Activated CD8-positive, alpha-beta memory T cell treated with anti-CD3 and anti-CD28 coated beads, Interleukin-2, amount 50 U/mL, for 24 hours (primary cell): ENCODE data around the gene CCBE1.
"Not testable (repeated sequence)": the region's sequence is repeated elsewhere in the genome, so short reads cannot be mapped to it uniquely, and the experiment has no call there.

Experiments
- DNase-seq: peaks from one replicate; pipeline ENCODE4 v3.0.0-alpha.2; 2020; ENCODE audit errors: extremely low read depth

CCBE1 gene

DNA sequence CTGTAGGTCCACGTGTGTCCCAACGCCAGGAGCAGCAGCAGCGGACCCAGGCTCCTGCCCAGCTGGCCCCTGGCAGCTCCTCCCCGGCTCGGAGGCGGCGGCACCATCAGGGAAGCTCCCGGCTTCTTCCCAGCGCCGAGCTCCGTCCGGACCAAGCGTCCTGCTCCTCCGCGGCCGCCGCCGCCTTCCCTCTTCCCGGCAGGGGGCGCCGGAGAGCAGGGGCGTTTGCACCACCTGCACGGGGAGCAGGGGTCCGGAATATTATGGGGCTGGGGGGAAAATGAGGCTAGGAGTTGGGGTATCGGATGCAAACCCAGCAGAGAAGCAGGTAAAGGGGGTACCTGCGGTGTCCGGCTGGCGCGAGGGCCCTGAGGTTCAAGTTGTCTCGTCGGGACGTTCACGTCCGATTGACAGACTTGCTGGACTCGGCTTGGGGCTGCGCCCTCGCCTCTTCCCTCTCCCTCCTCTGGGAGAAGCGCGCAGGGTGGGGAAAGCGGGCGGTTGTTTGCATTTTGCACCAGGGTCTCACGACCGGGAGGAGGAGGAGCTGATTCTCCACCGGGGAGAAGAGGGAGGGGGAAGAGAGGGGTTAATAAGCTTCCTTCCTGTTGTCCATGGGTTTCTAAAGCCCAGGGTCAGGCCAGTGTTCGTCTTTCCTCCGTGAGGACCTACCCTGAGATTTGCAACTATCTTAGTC lies at the start of gene CCBE1:
Gene CCBE1, minus strand, starts transcription at position 188 of the 697 bp plus-strand sequence.
- DNase-seq: no peak

DNA sequence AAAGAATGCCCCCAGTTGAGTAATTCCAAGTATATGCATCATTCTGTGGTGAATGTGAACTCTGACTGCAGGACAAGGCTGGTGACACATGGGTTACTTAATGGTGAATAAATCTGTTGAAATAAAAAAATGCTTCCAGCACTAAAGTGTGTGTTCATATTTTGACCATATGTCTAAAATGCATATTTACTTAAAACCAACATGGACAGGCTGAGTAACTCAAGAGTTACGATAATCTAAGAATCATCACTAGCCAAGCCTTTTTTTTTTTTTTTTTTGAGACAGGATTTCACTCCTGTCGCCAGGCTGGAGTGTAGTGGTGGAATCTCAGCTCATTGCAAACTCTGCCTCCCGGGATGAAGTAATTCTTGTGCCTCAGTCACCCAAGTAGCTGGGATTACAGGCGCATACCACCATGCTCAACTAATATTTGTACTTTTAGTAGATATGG lies 47.1 kb upstream of the CCBE1 start:
- no peak for DNase-seq

DNA sequence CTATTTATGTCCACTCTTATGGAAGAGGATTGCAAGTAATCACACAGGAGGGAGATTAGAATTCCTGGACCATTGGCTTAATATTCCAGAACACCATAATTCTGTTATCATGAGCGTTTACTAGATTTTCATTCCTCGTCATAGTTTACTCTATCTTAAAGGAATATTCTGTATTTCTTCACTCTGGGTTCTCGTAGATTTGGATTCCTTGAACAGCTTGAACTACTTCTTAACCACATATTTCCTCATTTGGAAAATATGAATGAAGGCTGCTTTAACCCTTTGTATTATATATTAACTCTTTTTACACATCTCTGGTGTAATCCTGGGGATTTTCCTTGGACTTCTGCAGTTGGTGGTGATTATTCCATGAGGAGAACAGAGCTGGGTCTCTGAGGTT lies 46.3 kb upstream of the CCBE1 start:
- DNase-seq: no peak

DNA sequence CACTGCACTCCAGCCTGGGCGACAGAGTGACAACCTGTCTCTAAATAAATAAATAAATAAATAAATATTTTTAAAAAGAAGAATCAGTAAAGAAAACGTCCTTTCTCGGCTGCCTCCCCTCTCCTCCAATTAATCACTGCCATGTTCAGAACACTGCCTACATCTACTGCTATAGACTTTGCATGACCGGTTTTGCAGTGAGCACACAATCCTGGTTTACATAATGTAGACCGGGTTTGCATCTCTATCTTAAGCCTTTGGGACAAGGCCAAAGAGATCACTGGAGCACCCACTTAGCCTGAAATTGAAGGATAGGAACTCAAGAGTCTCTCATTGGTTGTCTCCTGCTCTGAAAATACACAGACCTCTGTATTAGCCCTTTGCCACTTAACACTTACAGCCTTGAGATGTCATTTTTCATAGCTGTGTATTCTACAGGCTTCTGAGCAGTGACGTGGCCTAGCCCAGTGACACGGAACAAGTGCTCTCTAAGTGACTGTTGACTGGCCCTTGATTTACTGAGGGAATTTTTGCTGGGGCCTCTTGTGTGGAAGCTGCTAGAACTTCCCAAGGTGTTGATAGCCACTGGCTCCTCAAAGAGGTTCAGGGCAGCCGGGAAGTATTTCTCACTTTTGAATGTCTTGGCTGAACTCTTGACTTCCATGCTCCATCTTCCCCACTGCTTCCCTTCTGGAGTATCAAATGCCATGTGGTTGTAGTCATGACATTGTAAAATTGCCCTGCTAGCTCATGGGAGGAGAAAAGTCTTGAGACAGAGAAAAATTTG lies 45.3 kb upstream of the CCBE1 start:
- no peak for DNase-seq

DNA sequence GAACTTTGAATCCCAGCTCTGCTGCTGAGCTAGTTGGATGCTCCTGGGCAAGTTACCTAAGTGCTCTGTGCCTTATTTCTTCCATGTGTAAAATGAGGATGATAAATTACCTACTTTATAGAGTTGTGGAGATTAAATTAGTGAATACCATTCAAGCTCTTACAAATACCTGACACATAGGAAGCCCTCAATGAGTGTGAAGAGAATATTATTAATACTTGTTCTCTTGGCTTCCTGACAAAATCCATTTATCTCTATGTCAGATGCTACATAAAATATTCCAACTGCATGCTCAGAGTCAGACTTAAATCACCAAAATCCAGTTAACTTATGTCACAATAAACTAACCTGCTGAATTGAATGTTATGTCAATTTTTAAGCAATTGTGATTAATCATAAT lies 42.9 kb upstream of the CCBE1 start:
- no peak for DNase-seq

DNA sequence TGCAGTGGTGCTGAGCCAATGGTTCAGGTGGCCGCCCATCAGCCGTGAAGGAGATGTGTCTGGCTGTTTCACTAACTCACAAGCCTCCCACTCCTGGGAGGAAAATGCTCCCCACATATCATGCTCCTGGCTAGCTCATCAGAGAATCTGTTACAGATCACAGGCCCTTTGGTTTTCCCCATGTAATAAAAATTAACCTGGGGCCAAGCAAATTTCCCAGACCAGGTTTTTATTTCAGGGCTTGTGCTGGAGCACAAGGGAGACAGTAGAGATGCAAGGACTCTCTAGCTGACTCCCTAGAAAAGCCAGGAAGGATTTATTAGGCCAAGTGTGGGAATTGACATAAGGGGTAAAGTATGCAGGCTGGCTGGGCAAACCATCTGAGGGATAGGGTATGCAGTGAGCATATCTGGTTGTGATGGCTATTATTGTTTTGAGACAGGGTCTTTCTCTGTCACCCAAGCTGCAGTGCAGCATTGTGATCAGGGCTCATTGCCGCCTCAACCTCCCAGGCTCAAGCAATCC lies 40.6 kb upstream of the CCBE1 start:
- no peak for DNase-seq

DNA sequence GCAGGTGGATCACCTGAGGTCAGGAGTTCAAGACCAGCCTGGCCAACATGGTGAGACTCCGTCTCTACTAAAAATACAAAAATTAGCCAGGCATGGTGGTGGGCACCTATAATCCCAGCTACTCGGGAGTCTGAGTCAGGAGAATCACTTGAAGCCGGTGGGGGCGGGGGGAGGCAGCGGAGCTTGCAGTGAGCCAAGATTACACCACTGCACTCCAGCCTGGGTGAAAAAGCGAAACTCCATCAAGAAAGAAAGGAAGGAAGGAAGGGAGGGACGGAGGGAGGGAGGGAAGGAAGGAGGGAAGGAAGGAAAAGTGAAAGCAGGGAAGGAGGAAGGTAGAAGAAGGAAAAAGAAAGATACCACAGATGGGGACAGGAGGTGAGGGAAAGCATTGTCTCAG lies 40.1 kb upstream of the CCBE1 start:
- DNase-seq: not testable (repeated sequence)

DNA sequence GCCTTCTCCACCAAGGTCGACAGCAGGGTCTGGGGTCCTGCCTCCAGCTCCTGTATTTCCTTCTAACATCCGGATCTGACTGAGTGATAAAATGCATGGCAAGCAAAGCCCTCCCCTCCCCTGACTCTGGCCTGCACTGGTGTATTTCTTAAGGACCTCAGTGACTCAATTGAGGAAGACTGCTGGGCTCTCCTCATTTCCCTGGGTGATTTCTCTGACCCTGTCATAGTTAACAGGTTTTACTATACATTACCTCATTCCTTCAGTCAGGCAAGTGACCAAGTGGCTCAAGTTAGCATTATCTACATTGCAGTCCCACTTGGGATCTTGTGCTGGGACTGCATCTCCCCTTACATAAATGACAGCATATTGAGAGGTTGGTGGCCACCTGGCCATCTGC lies 38.8 kb upstream of the CCBE1 start:
- DNase-seq: no peak

- DNase-seq: no peak
These were observed 38.1 kb upstream of the CCBE1 start for GRCh38 chr18:59735269-59735860.

- DNase-seq: no peak
These were observed 36.2 kb upstream of the CCBE1 start for GRCh38 chr18:59733421-59733820.

GRCh38 chr18:59730896-59731295 lies 33.7 kb upstream of the CCBE1 start:
- DNase-seq: no peak

GRCh38 chr18:59729781-59730180 lies 32.6 kb upstream of the CCBE1 start:
- no peak for DNase-seq

DNA sequence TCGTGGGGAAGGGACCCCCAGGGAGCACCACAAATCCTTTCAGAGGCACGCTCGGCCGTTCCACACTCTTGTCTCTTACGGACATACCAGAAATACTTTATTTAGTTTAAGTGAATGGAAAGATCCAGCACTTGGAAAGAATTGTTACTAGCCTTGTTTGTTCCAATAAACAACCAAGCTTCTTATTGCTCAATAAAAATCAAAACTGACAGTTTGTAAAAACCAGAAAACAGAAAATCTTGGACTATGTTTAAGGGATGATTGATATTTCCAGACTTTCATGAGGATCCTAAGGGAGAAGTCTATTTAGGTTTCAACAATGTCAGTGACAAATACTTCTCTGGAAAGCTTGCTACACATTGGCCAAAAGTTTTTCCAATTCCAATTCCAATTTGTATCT lies 31.6 kb upstream of the CCBE1 start:
- no peak for DNase-seq

DNA sequence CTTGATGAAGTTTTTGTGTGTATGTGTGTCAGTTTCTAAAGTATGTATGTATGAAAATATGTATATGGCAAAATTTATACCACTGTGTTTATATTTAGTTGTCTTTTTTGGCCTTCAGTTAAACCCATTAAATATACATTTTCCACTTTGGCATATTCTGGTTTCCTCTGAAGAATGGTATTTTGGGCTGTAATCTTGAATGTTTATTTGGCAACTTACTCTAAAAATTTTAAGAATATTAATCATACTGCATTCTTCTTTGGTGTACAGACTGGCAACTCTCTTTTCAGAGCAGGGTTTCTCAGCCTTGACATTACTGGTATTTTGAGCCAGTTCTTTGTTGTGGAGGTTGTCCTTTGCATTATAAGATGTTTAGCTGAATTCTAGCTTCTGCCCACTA lies 27.9 kb upstream of the CCBE1 start:
- no peak for DNase-seq

GRCh38 chr18:59724103-59724502 lies 26.9 kb upstream of the CCBE1 start:
- no peak for DNase-seq

DNA sequence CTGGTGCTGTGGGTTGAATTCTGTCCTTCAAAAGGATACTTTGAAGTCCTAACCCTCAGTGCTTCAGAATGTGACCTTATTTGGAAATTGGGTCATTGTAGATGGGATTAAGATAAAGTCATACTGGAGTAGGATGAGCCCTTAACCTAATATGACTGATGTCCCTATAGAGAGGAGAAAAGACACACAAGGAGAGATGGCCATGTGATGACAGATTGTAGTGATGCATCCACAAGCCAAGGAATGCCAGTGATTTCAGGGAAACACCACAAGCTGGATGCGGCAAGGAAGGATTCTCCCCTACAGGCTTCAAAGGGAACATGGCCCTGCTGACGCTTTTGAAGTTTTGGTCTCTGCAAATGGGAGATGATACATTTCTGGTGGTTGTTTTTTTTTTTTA lies 24.7 kb upstream of the CCBE1 start:
- DNase-seq: no peak

GRCh38 chr18:59721211-59721610 lies 24.0 kb upstream of the CCBE1 start:
- DNase-seq: no peak

DNA sequence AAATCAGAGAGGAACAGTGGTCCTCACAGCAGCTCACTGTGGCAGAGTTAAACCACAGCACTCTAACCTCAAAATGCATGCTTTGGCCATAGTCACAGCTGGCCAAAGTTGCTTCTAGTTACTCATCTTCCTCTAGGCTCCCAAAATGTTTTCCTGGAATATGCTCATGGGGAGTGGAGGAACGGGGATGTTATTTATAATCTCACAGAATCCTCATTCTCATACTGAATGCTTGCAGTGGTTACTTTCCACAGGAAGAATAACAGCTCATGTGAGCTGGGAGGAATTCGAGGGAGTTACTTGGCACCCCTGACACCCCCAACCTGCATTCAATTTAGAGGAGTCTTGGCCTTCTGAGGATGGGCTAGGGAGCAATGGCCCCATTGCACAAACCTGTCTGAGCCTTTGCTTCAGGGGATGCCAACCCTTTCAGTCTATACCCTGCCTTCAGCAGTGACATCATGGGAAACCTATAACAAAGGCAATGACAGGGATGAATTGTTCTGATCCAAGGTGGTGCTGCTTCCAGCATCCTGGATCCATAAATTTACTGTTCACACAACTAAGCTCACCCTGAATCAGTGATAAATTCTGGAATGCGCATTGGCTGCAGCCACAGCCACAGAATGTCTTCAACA lies 22.4 kb upstream of the CCBE1 start:
- no peak for DNase-seq

DNA sequence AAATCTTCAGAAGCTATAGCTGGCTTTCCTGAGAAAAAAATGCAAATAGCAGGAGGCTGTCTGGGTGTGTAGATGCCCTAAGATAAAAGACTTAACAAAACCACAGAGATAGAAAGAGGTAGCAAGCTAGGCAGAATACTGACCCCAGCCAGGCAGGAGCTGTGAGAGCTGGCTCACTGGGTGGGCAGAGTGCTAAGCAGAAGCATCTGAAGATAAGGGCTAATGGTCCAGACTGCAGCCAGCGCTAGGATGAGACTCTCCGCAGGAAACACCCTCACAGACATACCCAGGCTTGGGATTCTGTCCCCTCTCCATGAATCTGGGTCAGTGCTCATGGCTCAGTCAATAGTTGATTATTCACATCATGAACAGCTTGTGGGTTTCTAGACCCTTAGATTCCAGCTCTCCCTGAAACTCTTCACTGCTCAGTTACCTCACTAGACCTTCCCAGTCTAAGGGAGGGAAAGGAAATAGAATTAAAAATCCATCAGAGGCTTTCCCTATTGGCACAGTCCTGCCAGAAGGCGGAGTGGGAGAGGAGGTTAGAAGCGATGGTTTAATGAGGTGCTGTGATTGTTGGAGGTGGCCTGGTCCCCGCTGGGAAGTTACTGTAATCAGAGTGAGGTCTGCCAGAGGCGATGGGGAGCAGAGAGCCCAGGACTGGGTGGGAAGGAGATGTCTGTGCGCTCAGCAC lies 21.4 kb upstream of the CCBE1 start:
- no peak for DNase-seq

- no peak for DNase-seq
These were observed 20.9 kb upstream of the CCBE1 start for GRCh38 chr18:59718108-59718463.

DNA sequence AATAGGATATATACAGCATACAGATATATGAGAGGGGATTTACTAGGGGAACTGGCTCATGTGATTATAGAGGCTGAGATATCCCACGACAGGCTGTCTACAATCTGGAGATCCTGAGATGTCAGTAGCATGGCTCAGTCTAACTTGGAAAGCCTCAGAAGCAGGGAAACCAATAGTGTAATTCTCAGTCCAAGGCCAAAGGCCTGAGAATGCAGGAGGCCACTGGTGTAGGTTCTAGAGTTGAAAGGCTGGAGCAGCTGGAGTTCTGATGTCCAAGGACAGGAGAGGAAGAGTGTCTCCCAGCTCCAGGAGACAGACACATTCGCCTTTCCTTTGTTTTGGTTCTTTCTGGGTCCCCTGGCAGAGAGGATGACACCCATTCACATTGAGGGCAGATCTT lies 20.1 kb upstream of the CCBE1 start:
- no peak for DNase-seq

DNA sequence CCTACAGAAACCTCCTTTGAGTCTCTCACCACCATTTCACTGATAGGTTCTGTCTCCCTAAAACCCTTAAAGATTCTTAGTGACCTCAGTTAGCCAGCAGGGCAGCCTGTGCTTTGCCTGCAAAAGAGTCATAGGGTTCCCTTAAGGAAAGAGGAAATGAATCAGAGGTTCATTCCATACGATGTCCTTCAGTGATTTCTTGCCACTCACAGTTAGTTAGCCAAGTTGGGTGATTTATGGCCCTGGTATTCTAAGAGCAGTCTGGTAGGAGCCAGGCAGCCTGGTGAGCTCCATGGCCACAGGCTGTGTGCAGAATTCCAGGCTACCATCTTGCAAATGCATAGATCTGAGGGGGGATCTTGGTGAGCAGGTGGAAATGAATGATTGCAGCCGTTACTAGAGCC lies 18.7 kb upstream of the CCBE1 start:
- DNase-seq: no peak
